HepG2 (cell line): ENCODE data around the gene PHLPP2. TPM values are rescaled to one million over a fixed set of nuclear protein-coding genes. Genes with fewer than 3 reads are reported as not detected.

Experiments
- ARNTL ChIP-seq: sonication (generic); formaldehyde crosslinking; IDR thresholded peaks from 2 replicates; pipeline ENCODE4 v1.4.0; 2020; ENCODE audit warnings: mild to moderate bottlenecking, missing genetic modification reagents
- ATF7 ChIP-seq, 2 experiments: fragments of 450-650 bp in 1 of 2; sonication (generic) in 1 of 2; formaldehyde crosslinking in 1 of 2; IDR thresholded peaks; 2 replicates each; pipeline versions ENCODE4 v1.4.0 to v1.6.1; 2016 to 2020; ENCODE audit warnings: antibody characterized with exemption in 1 of 2, mild to moderate bottlenecking in 1 of 2, missing genetic modification reagents in 1 of 2
- CREB3 ChIP-seq: sonication (generic); formaldehyde crosslinking; IDR thresholded peaks from 2 replicates; pipeline ENCODE4 v1.5.0; 2020; ENCODE audit warnings: missing genetic modification reagents
- JARID2 ChIP-seq: sonication (generic); formaldehyde crosslinking; IDR thresholded peaks from 2 replicates; pipeline ENCODE4 v1.8.1; 2023; ENCODE audit warnings: missing genetic modification reagents, inconsistent platforms; ENCODE audit not compliant: insufficient replicate concordance
- KAT2B ChIP-seq: fragments of 150-350 bp; IDR thresholded peaks from 2 replicates; pipeline ENCODE4 v1.6.1; 2014; ENCODE audit warnings: low read depth, low read length, borderline replicate concordance
- NCOA1 ChIP-seq: sonication (generic); formaldehyde crosslinking; IDR thresholded peaks from 2 replicates; pipeline ENCODE4 v1.9.0; 2021; ENCODE audit warnings: missing genetic modification reagents
- NPAS2 ChIP-seq: sonication (generic); formaldehyde crosslinking; IDR thresholded peaks from 2 replicates; pipeline ENCODE4 v1.8.0; 2022; ENCODE audit warnings: mild to moderate bottlenecking, missing genetic modification reagents, borderline replicate concordance
- PATZ1 ChIP-seq: sonication (generic); formaldehyde crosslinking; IDR thresholded peaks from 2 replicates; pipeline ENCODE4 v1.4.0; 2020; ENCODE audit warnings: missing genetic modification reagents
- PRDM4 ChIP-seq: sonication (generic); formaldehyde crosslinking; IDR thresholded peaks from 2 replicates; pipeline ENCODE4 v1.9.0; 2021; ENCODE audit warnings: missing genetic modification reagents, borderline replicate concordance
- SIX4 ChIP-seq: sonication (generic); formaldehyde crosslinking; IDR thresholded peaks from 2 replicates; pipeline ENCODE4 v1.4.0; 2020; ENCODE audit warnings: missing genetic modification reagents
- USF2 ChIP-seq, 2 experiments: sonication (generic) in 1 of 2; formaldehyde crosslinking in 1 of 2; IDR thresholded peaks; 2 replicates each; pipeline versions ENCODE4 v1.5.1 to v1.6.1; 2011 to 2020; ENCODE audit warnings: borderline replicate concordance in 1 of 2, low read depth in 1 of 2, low read length in 1 of 2, mild to moderate bottlenecking in 1 of 2, missing genetic modification reagents in 1 of 2, moderate library complexity in 1 of 2
- ZBED4 ChIP-seq: sonication (generic); formaldehyde crosslinking; IDR thresholded peaks from 2 replicates; pipeline ENCODE4 v1.4.0; 2020; ENCODE audit warnings: missing genetic modification reagents, borderline replicate concordance
- ZKSCAN1 ChIP-seq: fragments of 150-350 bp; IDR thresholded peaks from 2 replicates; pipeline ENCODE4 v1.6.1; 2014; ENCODE audit warnings: low read length
- ZNF12 ChIP-seq: sonication (generic); formaldehyde crosslinking; IDR thresholded peaks from 2 replicates; pipeline ENCODE4 v1.5.0; 2020; ENCODE audit warnings: missing genetic modification reagents
- ZNF547 ChIP-seq: sonication (generic); formaldehyde crosslinking; IDR thresholded peaks from 2 replicates; pipeline ENCODE4 v1.5.1; 2020; ENCODE audit warnings: mild to moderate bottlenecking, missing genetic modification reagents
- ZNF792 ChIP-seq: IDR thresholded peaks from 2 replicates; pipeline ENCODE4 v1.6.1; 2016
- polyA plus RNA-seq, 8 experiments: library from polyadenylated mRNA; depleted of rRNA in 3 of 8; stranded (reverse) in 7 of 8; unstranded in 1 of 8; fragments of >200 nt; fragmentation: Illumina TruSeq in 4 of 8; extraction: Trizol in 4 of 8; gene quantifications; 2 replicates each; pipeline versions ENCODE4 v1.2.1 to v1.2.3, GENCODE V29; 2011 to 2016; ENCODE audit warnings: low read depth in 4 of 8, missing spikeins in 1 of 8, mixed read lengths in 1 of 8; ENCODE audit not compliant: insufficient read depth in 1 of 8
- total RNA-seq, 5 experiments: library from RNA; depleted of rRNA; stranded (reverse); fragments of >200 nt; fragmentation: Illumina TruSeq; extraction: Trizol; gene quantifications; 2 replicates each; pipeline ENCODE4 v1.2.3, GENCODE V29; 2016; ENCODE audit warnings: low read depth in 1 of 5

The PHLPP2 gene
- total and polyA plus RNA-seq, 2 of the 13 experiments (the other 11 are each of a cell fraction or from before 2014, with no cell fraction given), result 8.9 TPM

- TF ChIP-seq USF2 (IDR thresholded peaks at IDR 0.05; ENCODE audit: low read depth, low read length), result no peak
- TF ChIP-seq USF2 (CRISPR knock-in tag; IDR thresholded peaks at IDR 0.05; ENCODE audit: borderline replicate concordance), result no peak
- no peak for TF ChIP-seq JARID2
- peak; percentile 14; the same call in 1 of the 2 replicates for TF ChIP-seq PATZ1 (CRISPR knock-in tag)
- no peak for TF ChIP-seq PRDM4 (CRISPR knock-in tag)
- no peak for TF ChIP-seq ZKSCAN1
- TF ChIP-seq ZNF792 (CRISPR knock-in tag), result no peak
- peak; percentile 94; the same call in 1 of the 2 replicates for TF ChIP-seq ZNF547 (CRISPR knock-in tag)
- TF ChIP-seq KAT2B, result no peak
- no peak for TF ChIP-seq ZNF12 (CRISPR knock-in tag)
- TF ChIP-seq CREB3 (CRISPR knock-in tag), result no peak
- TF ChIP-seq ARNTL (CRISPR knock-in tag), result no peak
- TF ChIP-seq ATF7 (IDR thresholded peaks at IDR 0.05), result no peak
- TF ChIP-seq ATF7 (CRISPR knock-in tag; IDR thresholded peaks at IDR 0.05), result no peak
- TF ChIP-seq SIX4, result no peak
- no peak for TF ChIP-seq NCOA1 (CRISPR knock-in tag)
- no peak for TF ChIP-seq NPAS2 (CRISPR knock-in tag)
- peak; percentile 86; the same call in 1 of the 2 replicates for TF ChIP-seq ZBED4 (CRISPR knock-in tag)
These were observed 773 bp downstream of the PHLPP2 start (continued) for GRCh38 chr16:71723537-71724319.
